Activated T-helper 2 cell treated with anti-CD3 and anti-CD28 coated beads, Interferon-gamma antibody, Interleukin-2, Interleukin-4, amounts not matched to agents 10 μg/mL and 5 μg/mL and 100 μg/mL, durations not matched to agents 14 hours and 24 hours and 36 hours (primary cell): ENCODE data around the gene HOMEZ. TPM values are rescaled to one million over a fixed set of nuclear protein-coding genes. Genes with fewer than 3 reads are reported as not detected.
A peak's percentile ranks its signal among the peaks of the same experiment; 100 is the strongest.

Source experiments
- DNase-seq: peaks from one replicate; pipeline ENCODE4 v3.0.0; 2021; ENCODE audit warnings: low spot score
- H3K27ac Mint-ChIP-seq: one replicate; pipeline ENCODE4 v1.8.0; 2021; ENCODE audit warnings: mixed read lengths
- H3K27me3 Mint-ChIP-seq: one replicate; pipeline ENCODE4 v1.8.0; 2021; ENCODE audit warnings: low read depth, mixed read lengths
- H3K36me3 Mint-ChIP-seq: one replicate; pipeline ENCODE4 v1.8.0; 2021; ENCODE audit warnings: low read depth, mixed read lengths
- H3K4me1 Mint-ChIP-seq: one replicate; pipeline ENCODE4 v1.8.0; 2021; ENCODE audit warnings: low read depth, mixed read lengths
- H3K4me3 Mint-ChIP-seq: one replicate; pipeline ENCODE4 v1.8.0; 2021; ENCODE audit warnings: low read depth, mild to moderate bottlenecking, moderate library complexity, mixed read lengths
- H3K9me3 Mint-ChIP-seq: one replicate; pipeline ENCODE4 v1.8.0; 2021; ENCODE audit warnings: mixed read lengths
- intact Hi-C: fragments of 100-400 bp; cut with micrococcal nuclease; formaldehyde crosslinking; loops from one replicate; pipeline ENCODE4 v1.15.1; 2023
- total RNA-seq: library from RNA; stranded (reverse); gene quantifications from 2 replicates; pipeline ENCODE4 v1.2.3, GENCODE V29; 2022

HOMEZ gene
- total RNA-seq, 1 donor from 2014 or later = 13.7 TPM

GRCh38 chr14:23301288-23301968, 15.5 kb upstream of the HOMEZ start:
- DNase-seq = peak; percentile 99
- H3K36me3 Mint-ChIP-seq = peaks cover 21% of the 10 kb centered on the region
- H3K27ac Mint-ChIP-seq = peak overlapping the region; percentile 96
- H3K9me3 Mint-ChIP-seq = no peaks in the 10 kb centered on the region
- H3K27me3 Mint-ChIP-seq = peaks cover 2% of the 10 kb centered on the region
- peaks cover 24% of the 10 kb centered on the region for H3K4me1 Mint-ChIP-seq
- intact Hi-C loops = loop anchor here (1.0 to 10.0 kb wide), 5 partner anchors 15 to 297 kb away; partner anchors contain the start of genes ACIN1, C14orf119, HOMEZ and PABPN1
- H3K4me3 Mint-ChIP-seq = peak overlapping the region; percentile 89

GRCh38 chr14:23300687-23301223, 14.8 kb upstream of the HOMEZ start:
- no peaks in the 10 kb centered on the region for H3K9me3 Mint-ChIP-seq
- peaks cover 2% of the 10 kb centered on the region for H3K27me3 Mint-ChIP-seq
- peak; percentile 28 for DNase-seq
- H3K36me3 Mint-ChIP-seq = peaks cover 22% of the 10 kb centered on the region
- peak overlapping the region; percentile 94 for H3K27ac Mint-ChIP-seq
- intact Hi-C loops = loop anchor here (1.0 to 10.0 kb wide), 5 partner anchors 14 to 296 kb away; partner anchors contain the start of genes ACIN1, C14orf119, HOMEZ and PABPN1
- peak overlapping the region; percentile 89 for H3K4me3 Mint-ChIP-seq
- H3K4me1 Mint-ChIP-seq = peaks cover 20% of the 10 kb centered on the region

GRCh38 chr14:23299986-23300686, 14.2 kb upstream of the HOMEZ start:
- Mint-ChIP-seq H3K4me1 (peaks cover 21% of the 10 kb centered on the region), H3K4me3 (peak overlapping the region; percentile 89), H3K27ac (peak overlapping the region; percentile 94), H3K9me3 (no peaks in the 10 kb centered on the region), H3K36me3 (peaks cover 22% of the 10 kb centered on the region), H3K27me3 (peaks cover 2% of the 10 kb centered on the region)
- no peak for DNase-seq
- intact Hi-C loops = loop anchor here (2.0 to 10.0 kb wide), 2 partner anchors 205 to 295 kb away; partner anchors contain the start of genes ACIN1 and C14orf119

GRCh38 chr14:23299211-23299957, 13.5 kb upstream of the HOMEZ start:
- peaks cover 22% of the 10 kb centered on the region for H3K36me3 Mint-ChIP-seq
- H3K4me1 Mint-ChIP-seq = peaks cover 26% of the 10 kb centered on the region
- H3K27me3 Mint-ChIP-seq = peaks cover 2% of the 10 kb centered on the region
- H3K4me3 Mint-ChIP-seq = peak overlapping the region; percentile 42
- intact Hi-C loops = no loop called here
- H3K27ac Mint-ChIP-seq = peak overlapping the region; percentile 31
- no peak for DNase-seq
- no peaks in the 10 kb centered on the region for H3K9me3 Mint-ChIP-seq

- no peak overlapping the region for H3K27ac Mint-ChIP-seq
- intact Hi-C loops = no loop called here
- H3K27me3 Mint-ChIP-seq = no peaks in the 10 kb centered on the region
- H3K36me3 Mint-ChIP-seq = peaks cover 22% of the 10 kb centered on the region
- no peaks in the 10 kb centered on the region for H3K9me3 Mint-ChIP-seq
- DNase-seq = no peak
- peaks cover 21% of the 10 kb centered on the region for H3K4me1 Mint-ChIP-seq
- no peak overlapping the region for H3K4me3 Mint-ChIP-seq
Measured at GRCh38 chr14:23297611-23298277, 11.8 kb upstream of the HOMEZ start.

- H3K4me1 Mint-ChIP-seq = peaks cover 18% of the 10 kb centered on the region
- no peak overlapping the region for H3K27ac Mint-ChIP-seq
- peaks cover 22% of the 10 kb centered on the region for H3K36me3 Mint-ChIP-seq
- no peak for DNase-seq
- H3K4me3 Mint-ChIP-seq = no peak overlapping the region
- H3K9me3 Mint-ChIP-seq = no peaks in the 10 kb centered on the region
- intact Hi-C loops = no loop called here
- no peaks in the 10 kb centered on the region for H3K27me3 Mint-ChIP-seq
Measured at GRCh38 chr14:23297096-23297495, 11.2 kb upstream of the HOMEZ start.

GRCh38 chr14:23296012-23296777, 10.3 kb upstream of the HOMEZ start:
- intact Hi-C loops = no loop called here
- Mint-ChIP-seq H3K27me3 (no peaks in the 10 kb centered on the region), H3K36me3 (peaks cover 22% of the 10 kb centered on the region), H3K9me3 (no peaks in the 10 kb centered on the region), H3K4me3 (no peak overlapping the region), H3K4me1 (peaks cover 18% of the 10 kb centered on the region), H3K27ac (no peak overlapping the region)
- no peak for DNase-seq

- Mint-ChIP-seq H3K27ac (peak overlapping the region; percentile 40), H3K4me3 (no peak overlapping the region), H3K27me3 (no peaks in the 10 kb centered on the region), H3K36me3 (peaks cover 19% of the 10 kb centered on the region), H3K9me3 (no peaks in the 10 kb centered on the region), H3K4me1 (peaks cover 11% of the 10 kb centered on the region)
- peak; percentile 59 for DNase-seq
- intact Hi-C loops = loop anchor here (1.0 kb wide), 2 partner anchors 9 to 30 kb away; partner anchors contain the start of gene HOMEZ
Measured at GRCh38 chr14:23294734-23295561, 9.0 kb upstream of the HOMEZ start.

- Mint-ChIP-seq H3K27me3 (no peaks in the 10 kb centered on the region), H3K27ac (peak overlapping the region; percentile 91), H3K4me3 (peak overlapping the region; percentile 95), H3K9me3 (no peaks in the 10 kb centered on the region), H3K36me3 (peaks cover 15% of the 10 kb centered on the region), H3K4me1 (peaks cover 22% of the 10 kb centered on the region)
- intact Hi-C loops = loop anchor here (1.0 kb wide), 3 partner anchors 8 to 34 kb away; partner anchors contain the start of gene PABPN1
- DNase-seq = no peak
Measured at GRCh38 chr14:23286902-23287479, 1.1 kb upstream of the HOMEZ start.

- H3K27me3 Mint-ChIP-seq = no peaks in the 10 kb centered on the region
- peak overlapping the region; percentile 95 for H3K4me3 Mint-ChIP-seq
- peak overlapping the region; percentile 93 for H3K27ac Mint-ChIP-seq
- H3K4me1 Mint-ChIP-seq = peaks cover 23% of the 10 kb centered on the region
- no peaks in the 10 kb centered on the region for H3K9me3 Mint-ChIP-seq
- peaks cover 15% of the 10 kb centered on the region for H3K36me3 Mint-ChIP-seq
- intact Hi-C loops = loop anchor here (1.0 kb wide), 3 partner anchors 10 to 36 kb away; partner anchors contain the start of gene PABPN1
- no peak for DNase-seq
Measured at GRCh38 chr14:23285530-23286019, 357 bp downstream of the HOMEZ start.
